ENCODE measurements around the gene STAT3.

STAT3 gene

GRCh38 chr17:42294469-42295398, 93.5 kb downstream of the STAT3 start:
- no peak for DNase-seq (ENCODE audit: low read depth)

- no peak for DNase-seq (ENCODE audit: low read depth)
Observed at GRCh38 chr17:42291129-42291528, 97.1 kb downstream of the STAT3 start.

GRCh38 chr17:42290577-42290976, 97.7 kb downstream of the STAT3 start:
- DNase-seq (ENCODE audit: low read depth) = no peak

GRCh38 chr17:42289611-42290181, 98.5 kb downstream of the STAT3 start:
- peak; percentile 56 for DNase-seq (ENCODE audit: low read depth)

GRCh38 chr17:42288803-42289610, 99.2 kb downstream of the STAT3 start:
- DNase-seq (ENCODE audit: low read depth) = peak; percentile 45

- DNase-seq (ENCODE audit: low read depth) = peak; percentile 61
Observed at GRCh38 chr17:42287977-42288802, 100.1 kb downstream of the STAT3 start, which contains the start of gene STAT5A. STAT5A (plus strand) TSS chr17:42288498; CDS start chr17:42289412, 914 bp downstream.

- peak; percentile 36 for DNase-seq (ENCODE audit: low read depth)
Observed at GRCh38 chr17:42287305-42287976, 100.8 kb downstream of the STAT3 start.

- no peak for DNase-seq (ENCODE audit: low read depth)
Observed at GRCh38 chr17:42286411-42287221, 101.6 kb downstream of the STAT3 start.

- no peak for DNase-seq (ENCODE audit: low read depth)
Observed at GRCh38 chr17:42285346-42286050, 102.7 kb downstream of the STAT3 start.

- no peak for DNase-seq (ENCODE audit: low read depth)
Observed at GRCh38 chr17:42284566-42284965, 103.7 kb downstream of the STAT3 start.

- DNase-seq (ENCODE audit: low read depth) = no peak
Observed at GRCh38 chr17:42284024-42284369, 104.2 kb downstream of the STAT3 start.

GRCh38 chr17:42283241-42284023, 104.8 kb downstream of the STAT3 start:
- DNase-seq (ENCODE audit: low read depth) = no peak

GRCh38 chr17:42282478-42283080, 105.7 kb downstream of the STAT3 start:
- no peak for DNase-seq (ENCODE audit: low read depth)

GRCh38 chr17:42281571-42282096, 106.6 kb downstream of the STAT3 start:
- DNase-seq (ENCODE audit: low read depth) = no peak

GRCh38 chr17:42279776-42280630, 108.2 kb downstream of the STAT3 start:
- no peak for DNase-seq (ENCODE audit: low read depth)

GRCh38 chr17:42277342-42277712, 110.9 kb downstream of the STAT3 start:
- DNase-seq (ENCODE audit: low read depth) = no peak
